GM04503 (cell line): ENCODE measurements around the gene ZNF610.

Experiments used
- DNase-seq: peaks from one replicate; pipeline ENCODE4 v3.0.0-alpha.2; 2012; ENCODE audit warnings: low read depth

Gene ZNF610

GRCh38 chr19:52398081-52398441, 62.0 kb downstream of the ZNF610 start:
- DNase-seq, result no peak

- DNase-seq, result no peak
Observed at GRCh38 chr19:52410276-52410675, 74.2 kb downstream of the ZNF610 start.

- no peak for DNase-seq
Observed at GRCh38 chr19:52415711-52416110, 79.7 kb downstream of the ZNF610 start.
